GM06990 (cell line): ENCODE measurements around the gene SPRYD3.

ENCODE experiments used
- DNase-seq: peaks from one replicate; pipeline ENCODE4 v3.0.0-alpha.2; 2011; ENCODE audit not compliant: insufficient read length; ENCODE audit errors: extremely low read depth
- H3K27me3 ChIP-seq: replicated peaks from 2 replicates; pipeline ENCODE4 v1.6.0; 2011; ENCODE audit warnings: low read length; ENCODE audit not compliant: control insufficient read depth, insufficient read depth
- H3K36me3 ChIP-seq: 2 replicates; pipeline ENCODE4 v1.5.1; 2011; ENCODE audit warnings: low read length; ENCODE audit not compliant: control insufficient read depth, insufficient read depth
- H3K4me3 ChIP-seq: replicated peaks from 2 replicates; pipeline ENCODE4 v1.5.1; 2011; ENCODE audit warnings: low read depth, mild to moderate bottlenecking, control low read depth, low read length
- CTCF ChIP-seq: IDR thresholded peaks from 2 replicates; pipeline ENCODE4 v1.5.1; 2011; ENCODE audit warnings: low read length, control low read depth, mild to moderate bottlenecking, inconsistent platforms; ENCODE audit not compliant: insufficient read depth, poor library complexity, severe bottlenecking

SPRYD3 gene

DNA sequence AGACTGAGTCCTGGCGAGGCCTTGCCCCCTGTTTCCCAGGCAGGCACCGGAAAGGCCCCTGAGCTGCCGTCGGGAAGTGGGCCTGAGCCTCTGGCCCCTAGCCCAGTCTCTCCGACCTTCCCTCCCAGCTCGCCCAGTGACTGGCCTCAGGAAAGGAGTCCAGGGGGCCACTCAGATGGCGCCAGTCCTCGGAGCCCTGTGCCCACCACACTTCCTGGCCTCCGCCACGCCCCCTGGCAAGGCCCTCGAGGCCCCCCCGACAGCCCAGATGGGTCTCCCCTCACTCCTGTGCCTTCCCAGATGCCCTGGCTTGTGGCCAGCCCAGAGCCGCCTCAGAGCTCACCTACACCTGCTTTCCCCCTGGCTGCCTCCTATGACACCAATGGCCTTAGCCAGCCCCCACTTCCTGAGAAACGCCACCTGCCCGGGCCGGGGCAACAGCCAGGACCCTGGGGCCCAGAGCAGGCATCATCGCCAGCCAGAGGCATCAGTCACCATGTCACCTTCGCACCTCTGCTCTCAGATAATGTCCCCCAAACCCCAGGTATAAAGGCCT is 18.4 kb downstream of the SPRYD3 start:
- Histone ChIP-seq H3K4me3 (no peak overlapping the region), H3K27me3 (no peaks in the 10 kb centered on the region; the same call in 1 of the 2 replicates), H3K36me3 (peaks cover 9% of the 10 kb centered on the region)
- no peak for TF ChIP-seq CTCF
- DNase-seq = no peak

- no peaks in the 10 kb centered on the region; the same call in 1 of the 2 replicates for H3K27me3 ChIP-seq
- no peak for DNase-seq
- TF ChIP-seq CTCF = no peak
- no peak overlapping the region for H3K4me3 ChIP-seq
- peaks cover 3% of the 10 kb centered on the region for H3K36me3 ChIP-seq
Observed at GRCh38 chr12:53060064-53060720, 19.0 kb downstream of the SPRYD3 start.

DNA sequence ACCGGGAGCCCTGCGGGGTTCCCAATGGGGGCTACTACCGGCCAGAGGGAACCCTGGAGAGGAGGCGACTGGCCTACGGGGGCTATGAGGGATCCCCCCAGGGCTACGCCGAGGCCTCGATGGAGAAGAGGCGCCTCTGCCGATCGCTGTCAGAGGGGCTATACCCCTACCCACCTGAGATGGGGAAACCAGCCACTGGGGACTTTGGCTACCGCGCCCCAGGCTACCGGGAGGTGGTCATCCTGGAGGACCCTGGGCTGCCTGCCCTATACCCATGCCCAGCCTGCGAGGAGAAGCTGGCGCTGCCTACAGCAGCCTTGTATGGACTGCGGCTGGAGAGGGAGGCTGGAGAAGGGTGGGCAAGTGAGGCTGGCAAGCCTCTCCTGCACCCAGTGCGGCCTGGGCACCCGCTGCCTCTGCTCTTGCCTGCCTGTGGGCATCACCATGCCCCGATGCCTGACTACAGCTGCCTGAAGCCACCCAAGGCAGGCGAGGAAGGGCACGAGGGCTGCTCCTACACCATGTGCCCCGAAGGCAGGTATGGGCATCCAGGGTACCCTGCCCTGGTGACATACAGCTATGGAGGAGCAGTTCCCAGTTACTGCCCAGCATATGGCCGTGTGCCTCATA is 19.6 kb downstream of the SPRYD3 start:
- Histone ChIP-seq H3K36me3 (no peaks in the 10 kb centered on the region; the same call in none of the 2 replicates), H3K4me3 (no peak overlapping the region), H3K27me3 (no peaks in the 10 kb centered on the region; the same call in 1 of the 2 replicates)
- DNase-seq = no peak
- no peak for TF ChIP-seq CTCF

GRCh38 chr12:53058674-53059433 is 20.3 kb downstream of the SPRYD3 start:
- DNase-seq = no peak

More at GRCh38 chr12:53058674-53059433, 20.3 kb downstream of the SPRYD3 start:
- H3K4me3 ChIP-seq = no peak overlapping the region
- no peak for TF ChIP-seq CTCF
- no peaks in the 10 kb centered on the region; the same call in 1 of the 2 replicates for H3K27me3 ChIP-seq
- H3K36me3 ChIP-seq = no peaks in the 10 kb centered on the region; the same call in none of the 2 replicates
